ENCODE data around the gene KANK2.

DNA sequence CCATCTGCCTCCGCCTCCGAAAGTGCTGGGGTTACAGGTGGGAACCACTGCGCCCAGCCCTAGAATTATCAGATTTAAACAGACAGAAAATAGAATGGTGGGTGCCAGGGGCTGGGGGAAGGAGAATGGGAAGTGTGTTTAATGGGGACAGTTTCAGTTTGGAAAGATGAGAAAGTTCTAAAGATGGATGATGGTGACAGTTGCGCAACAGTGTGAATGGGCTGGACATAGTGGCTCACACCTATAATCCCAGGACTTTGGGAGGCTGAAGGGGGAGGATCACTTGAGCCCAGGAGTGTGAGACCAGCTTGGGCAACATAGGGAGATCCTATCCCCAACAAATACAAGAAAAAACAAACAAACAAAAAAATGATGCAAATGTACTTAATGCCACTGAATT is 15.9 kb downstream of the KANK2 start:
- TF ChIP-seq, protein P1, sequence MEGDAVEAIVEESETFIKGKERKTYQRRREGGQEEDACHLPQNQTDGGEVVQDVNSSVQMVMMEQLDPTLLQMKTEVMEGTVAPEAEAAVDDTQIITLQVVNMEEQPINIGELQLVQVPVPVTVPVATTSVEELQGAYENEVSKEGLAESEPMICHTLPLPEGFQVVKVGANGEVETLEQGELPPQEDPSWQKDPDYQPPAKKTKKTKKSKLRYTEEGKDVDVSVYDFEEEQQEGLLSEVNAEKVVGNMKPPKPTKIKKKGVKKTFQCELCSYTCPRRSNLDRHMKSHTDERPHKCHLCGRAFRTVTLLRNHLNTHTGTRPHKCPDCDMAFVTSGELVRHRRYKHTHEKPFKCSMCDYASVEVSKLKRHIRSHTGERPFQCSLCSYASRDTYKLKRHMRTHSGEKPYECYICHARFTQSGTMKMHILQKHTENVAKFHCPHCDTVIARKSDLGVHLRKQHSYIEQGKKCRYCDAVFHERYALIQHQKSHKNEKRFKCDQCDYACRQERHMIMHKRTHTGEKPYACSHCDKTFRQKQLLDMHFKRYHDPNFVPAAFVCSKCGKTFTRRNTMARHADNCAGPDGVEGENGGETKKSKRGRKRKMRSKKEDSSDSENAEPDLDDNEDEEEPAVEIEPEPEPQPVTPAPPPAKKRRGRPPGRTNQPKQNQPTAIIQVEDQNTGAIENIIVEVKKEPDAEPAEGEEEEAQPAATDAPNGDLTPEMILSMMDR (IDR thresholded peaks at IDR 0.05; ENCODE audit: borderline replicate concordance, extremely low read depth, low read length, poor library complexity, severe bottlenecking) = no peak
- no peak for TF ChIP-seq EZH2 (IDR thresholded peaks at IDR 0.05; ENCODE audit: borderline replicate concordance, low read depth, low read length, severe bottlenecking)
